ENCODE measurements around the gene NINJ2.

The NINJ2 gene

DNA sequence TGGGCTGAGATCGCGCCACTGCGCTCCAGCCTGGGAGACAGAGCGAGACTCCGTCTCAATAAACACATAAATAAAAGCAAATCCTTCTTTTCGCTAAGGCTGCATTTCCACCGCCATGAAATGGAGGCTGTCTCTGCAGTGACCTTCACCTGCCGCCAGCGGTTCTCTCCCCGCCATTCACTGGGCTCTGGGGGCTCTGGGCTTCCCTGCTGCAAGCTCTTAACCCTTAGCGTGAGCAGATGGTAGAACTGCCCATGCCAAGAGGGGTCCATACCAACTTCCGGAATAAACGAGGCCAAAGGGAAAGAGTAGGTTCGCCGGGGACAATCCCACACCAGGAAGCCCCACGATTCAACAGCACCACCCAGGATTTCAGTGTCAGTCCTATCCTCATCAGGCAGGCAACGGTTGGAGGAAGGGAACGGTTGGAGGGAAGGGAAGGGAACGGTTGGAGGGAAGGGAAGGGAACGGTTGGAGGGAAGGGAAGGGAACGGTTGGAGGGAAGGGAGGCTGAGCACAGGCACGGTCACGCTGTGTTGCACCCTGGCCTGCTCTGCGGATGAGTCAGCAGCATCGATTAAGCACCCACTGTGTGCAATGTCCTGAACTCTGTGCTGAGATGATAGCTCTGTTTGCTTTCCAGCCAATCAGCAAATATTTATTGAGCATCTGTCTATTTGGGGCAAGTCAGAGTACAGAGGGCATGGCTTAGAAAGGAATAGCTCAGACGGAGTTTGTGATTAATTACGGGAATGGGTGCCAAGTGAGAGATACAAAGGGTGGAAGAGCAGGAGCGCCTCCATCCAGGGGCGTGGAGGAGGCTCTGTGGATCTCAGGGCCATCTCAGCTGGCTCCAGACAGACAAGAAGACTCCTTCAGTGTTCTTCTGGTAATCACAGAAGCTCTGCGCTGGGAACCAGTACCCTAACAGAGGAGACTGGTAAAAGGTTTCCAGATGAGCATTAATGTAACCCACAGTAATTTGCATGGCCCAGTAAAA, 77.9 kb downstream of the NINJ2 start:
- in situ Hi-C loops (cut with MboI; ENCODE audit: low sequenced_read_pairs, unreplicated experiment): no loop called here
- TF ChIP-seq, protein P1, sequence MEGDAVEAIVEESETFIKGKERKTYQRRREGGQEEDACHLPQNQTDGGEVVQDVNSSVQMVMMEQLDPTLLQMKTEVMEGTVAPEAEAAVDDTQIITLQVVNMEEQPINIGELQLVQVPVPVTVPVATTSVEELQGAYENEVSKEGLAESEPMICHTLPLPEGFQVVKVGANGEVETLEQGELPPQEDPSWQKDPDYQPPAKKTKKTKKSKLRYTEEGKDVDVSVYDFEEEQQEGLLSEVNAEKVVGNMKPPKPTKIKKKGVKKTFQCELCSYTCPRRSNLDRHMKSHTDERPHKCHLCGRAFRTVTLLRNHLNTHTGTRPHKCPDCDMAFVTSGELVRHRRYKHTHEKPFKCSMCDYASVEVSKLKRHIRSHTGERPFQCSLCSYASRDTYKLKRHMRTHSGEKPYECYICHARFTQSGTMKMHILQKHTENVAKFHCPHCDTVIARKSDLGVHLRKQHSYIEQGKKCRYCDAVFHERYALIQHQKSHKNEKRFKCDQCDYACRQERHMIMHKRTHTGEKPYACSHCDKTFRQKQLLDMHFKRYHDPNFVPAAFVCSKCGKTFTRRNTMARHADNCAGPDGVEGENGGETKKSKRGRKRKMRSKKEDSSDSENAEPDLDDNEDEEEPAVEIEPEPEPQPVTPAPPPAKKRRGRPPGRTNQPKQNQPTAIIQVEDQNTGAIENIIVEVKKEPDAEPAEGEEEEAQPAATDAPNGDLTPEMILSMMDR (IDR thresholded peaks at IDR 0.05; ENCODE audit: borderline replicate concordance, control extremely low read depth, extremely low read depth, insufficient read depth, missing control alignments): no peak
- DNase-seq (ENCODE audit: low spot score): no peak

DNA sequence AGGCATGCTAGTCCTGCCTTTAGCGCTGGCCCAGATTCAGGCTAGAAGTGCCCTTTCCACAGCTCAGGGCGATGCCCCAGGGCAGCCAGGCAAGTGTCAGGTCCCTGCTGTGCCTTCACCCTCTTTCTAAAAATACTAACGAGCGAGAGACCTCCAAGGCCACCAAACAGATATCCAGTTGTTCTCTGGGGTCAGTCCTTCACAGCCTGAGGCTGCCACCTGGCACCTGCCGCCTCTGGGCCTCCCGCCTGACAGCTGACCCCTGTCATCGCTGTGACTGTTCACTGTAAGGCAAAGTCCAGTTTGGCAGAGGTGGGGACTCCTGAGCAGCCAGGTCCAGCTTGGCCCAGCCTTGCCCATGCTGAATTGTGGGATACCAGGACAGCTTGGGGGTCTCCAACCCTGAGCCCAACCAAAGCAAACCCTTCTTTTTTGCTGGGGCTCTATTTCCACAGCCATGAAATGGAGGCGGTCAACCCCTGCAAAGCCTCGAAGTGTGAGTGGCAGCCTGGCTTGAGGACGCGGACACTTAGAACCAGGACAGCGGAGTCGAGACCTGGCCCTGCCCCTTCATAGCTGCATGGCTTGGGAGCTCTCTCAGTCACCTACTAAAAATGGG, 79.9 kb downstream of the NINJ2 start:
- in situ Hi-C loops (cut with MboI; ENCODE audit: low sequenced_read_pairs, unreplicated experiment): no loop called here
- DNase-seq (ENCODE audit: low spot score): no peak
- TF ChIP-seq, protein P1 (IDR thresholded peaks at IDR 0.05; ENCODE audit: borderline replicate concordance, control extremely low read depth, extremely low read depth, insufficient read depth, missing control alignments): no peak

DNA sequence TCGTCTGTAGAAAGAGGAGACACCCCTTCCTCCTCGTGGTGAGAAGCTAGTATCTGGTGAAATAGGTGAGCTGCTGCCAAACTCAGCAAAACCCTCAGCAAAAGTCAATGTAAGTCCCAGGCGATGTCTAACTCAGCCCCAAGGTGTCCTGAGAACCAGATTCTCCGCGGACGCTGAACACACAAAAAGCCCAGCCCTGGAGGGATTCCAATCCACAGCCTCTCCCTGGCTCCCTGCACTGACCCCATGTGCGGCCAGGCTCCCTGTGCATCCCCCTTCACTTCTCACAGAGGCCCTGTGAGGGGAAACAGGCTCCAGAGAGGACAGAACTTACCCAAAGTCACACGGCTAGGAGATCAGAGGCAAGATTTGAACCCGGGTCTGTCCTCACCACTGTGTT, 81.5 kb downstream of the NINJ2 start:
- TF ChIP-seq, protein P1 (IDR thresholded peaks at IDR 0.05; ENCODE audit: borderline replicate concordance, control extremely low read depth, extremely low read depth, insufficient read depth, missing control alignments): no peak
- in situ Hi-C loops (cut with MboI; ENCODE audit: low sequenced_read_pairs, unreplicated experiment): no loop called here
- DNase-seq (ENCODE audit: low spot score): no peak

DNA sequence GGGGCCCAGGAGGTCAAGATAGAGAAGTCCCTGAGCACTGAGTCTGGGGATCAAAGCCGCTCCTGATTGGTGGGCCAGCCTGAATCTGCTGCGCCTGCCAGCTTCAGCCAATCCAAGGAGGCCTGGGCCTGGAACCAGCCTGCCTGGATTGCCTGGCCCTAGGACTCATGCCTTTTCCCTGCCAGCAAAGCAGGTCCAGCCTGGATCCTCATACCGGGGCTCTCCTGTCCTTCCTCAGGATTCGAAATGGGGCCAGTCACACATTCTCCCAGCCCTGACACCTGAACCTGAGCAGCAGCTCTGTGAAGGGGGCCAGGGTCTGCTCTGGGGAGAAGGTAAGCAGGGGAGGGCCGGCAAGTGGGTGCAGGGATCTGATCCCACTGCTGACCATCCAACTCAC, 81.9 kb downstream of the NINJ2 start:
- in situ Hi-C loops (cut with MboI; ENCODE audit: low sequenced_read_pairs, unreplicated experiment): no loop called here
- TF ChIP-seq, protein P1 (IDR thresholded peaks at IDR 0.05; ENCODE audit: borderline replicate concordance, control extremely low read depth, extremely low read depth, insufficient read depth, missing control alignments): no peak
- no peak for DNase-seq (ENCODE audit: low spot score)

DNA sequence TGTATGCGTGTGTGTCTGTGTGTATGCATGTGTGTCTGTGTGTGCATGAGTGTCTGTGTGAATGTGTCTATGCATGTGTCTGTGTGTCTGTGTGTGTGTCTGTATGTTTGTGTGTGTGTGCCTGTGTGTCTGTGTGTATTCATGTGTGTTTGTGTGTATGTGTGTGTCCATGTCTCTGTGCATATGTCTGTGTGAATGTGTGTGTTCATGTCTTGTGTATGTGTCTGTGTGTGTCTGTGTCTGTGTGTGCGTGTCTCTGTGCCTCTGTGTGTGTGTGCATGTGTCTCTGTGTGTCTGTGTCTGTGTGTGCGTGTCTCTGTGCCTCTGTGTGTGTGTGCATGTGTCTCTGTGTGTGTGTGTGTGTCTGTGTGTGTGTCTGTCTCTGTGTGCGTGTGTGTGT, 82.4 kb downstream of the NINJ2 start:
- TF ChIP-seq, protein P1 (IDR thresholded peaks at IDR 0.05; ENCODE audit: borderline replicate concordance, control extremely low read depth, extremely low read depth, insufficient read depth, missing control alignments): no peak
- in situ Hi-C loops (cut with MboI; ENCODE audit: low sequenced_read_pairs, unreplicated experiment): no loop called here

DNA sequence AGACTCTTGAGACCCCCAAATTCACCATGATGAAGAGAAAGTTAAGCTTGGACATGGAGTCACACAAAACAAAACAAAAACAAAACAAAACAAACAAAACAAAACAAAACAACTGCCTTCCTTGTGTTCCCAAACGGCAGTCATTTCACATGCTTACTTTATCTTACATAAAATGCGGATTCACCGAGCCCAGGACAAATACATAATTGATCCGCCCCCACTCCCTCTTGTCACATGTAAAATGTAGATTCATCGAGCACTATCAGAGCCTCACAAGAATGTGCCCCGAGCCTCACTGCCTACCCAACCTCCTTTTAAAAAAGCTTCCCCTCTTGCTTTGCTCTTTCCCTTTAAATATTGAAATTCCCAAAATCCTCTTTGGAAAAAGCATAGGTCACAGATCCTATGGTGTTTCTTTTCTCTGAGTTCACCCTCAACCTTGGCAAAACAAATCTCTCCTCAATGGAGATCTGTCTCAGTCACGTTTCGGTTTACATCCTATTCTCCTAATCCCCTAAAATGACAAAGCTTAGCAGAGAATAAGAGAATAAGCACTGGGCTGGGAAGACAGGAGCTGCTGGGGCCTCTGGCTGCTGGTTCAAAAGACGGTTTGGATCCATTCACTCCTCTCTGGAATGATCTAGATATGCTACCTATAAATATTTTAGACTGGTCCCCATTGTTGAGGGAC, 83.7 kb downstream of the NINJ2 start:
- no peak for DNase-seq (ENCODE audit: low spot score)
- in situ Hi-C loops (cut with MboI; ENCODE audit: low sequenced_read_pairs, unreplicated experiment): loop anchor here (10.0 kb wide), 2 partner anchors 235 to 375 kb away; no protein-coding TSS in a partner anchor
- TF ChIP-seq, protein P1 (IDR thresholded peaks at IDR 0.05; ENCODE audit: borderline replicate concordance, control extremely low read depth, extremely low read depth, insufficient read depth, missing control alignments): no peak

More for the DNA sequence above, 82.4 kb downstream of the NINJ2 start:
- DNase-seq (ENCODE audit: low spot score): no peak
